SK-N-SH (cell line): ENCODE results near the gene DIAPH1. TPM values are rescaled to one million over a fixed set of nuclear protein-coding genes. Genes with fewer than 3 reads are reported as not detected.
A peak's percentile ranks its signal among the peaks of the same experiment; 100 is the strongest.

Source experiments
- CTCF ChIA-PET: fragments of 300-600, 350-600 bp; formaldehyde crosslinking; extraction: SDS; loops from one replicate; lab custom pipeline; 2021; lab: Yijun Ruan, JAX
- POLR2A ChIA-PET: fragments of 350-600 bp; sonication (Branson Sonifier 250); formaldehyde crosslinking; extraction: SDS; loops from one replicate; lab custom pipeline; 2020; ENCODE audit warnings: antibody characterized with exemption, inconsistent platforms; lab: Yijun Ruan, JAX
- DNase-seq: peaks from one replicate; pipeline ENCODE4 v3.0.0; 2012
- H2AFZ ChIP-seq: fragments of 200-600 bp; sonication (generic); 2 replicates; pipeline ENCODE4 v1.8.1; 2016; ENCODE audit warnings: antibody characterized with exemption, mild to moderate bottlenecking, low read depth
- H3F3A ChIP-seq: fragments of 200-600 bp; sonication (generic); replicated peaks from 2 replicates; pipeline ENCODE3; 2016; ENCODE audit warnings: antibody characterized with exemption, mild to moderate bottlenecking; ENCODE audit not compliant: insufficient read depth
- H3K27ac ChIP-seq, 2 experiments: fragments of 200-500 bp in 1 of 2; fragments of 200-600 bp in 1 of 2; sonication (Bioruptor generic) in 1 of 2; sonication (generic), shearing (Covaris generic) in 1 of 2; 2 replicates each; pipeline versions ENCODE4 v1.5.1 to v1.6.1; 2014 to 2016; ENCODE audit warnings: low read depth in 2 of 2, inconsistent platforms in 1 of 2, low read length in 1 of 2, mild to moderate bottlenecking in 1 of 2, mixed read lengths in 1 of 2
- H3K27me3 ChIP-seq: fragments of 200-600 bp; sonication (generic), shearing (Covaris generic); 2 replicates; pipeline ENCODE4 v1.6.1; 2016; ENCODE audit warnings: mixed run types; ENCODE audit not compliant: insufficient read depth
- H3K36me3 ChIP-seq, 2 experiments: fragments of 200-500 bp in 1 of 2; fragments of 200-600 bp in 1 of 2; sonication (Bioruptor generic) in 1 of 2; sonication (generic) in 1 of 2; replicated peaks in 1 of 2; 2 replicates each; pipeline versions ENCODE3 to v1.5.1; 2014 to 2016; ENCODE audit warnings: low read length in 1 of 2, mild to moderate bottlenecking in 1 of 2; ENCODE audit not compliant: insufficient read depth in 2 of 2, control insufficient read depth in 1 of 2
- H3K4me1 ChIP-seq, 2 experiments: fragments of 200-500 bp in 1 of 2; fragments of 200-600 bp in 1 of 2; sonication (Bioruptor generic) in 1 of 2; sonication (generic), shearing (Covaris generic) in 1 of 2; 2 replicates each; pipeline versions ENCODE4 v1.5.1 to v1.6.1; 2014 to 2016; ENCODE audit warnings: low read depth in 1 of 2, low read length in 1 of 2, mixed run types in 1 of 2; ENCODE audit not compliant: insufficient read depth in 2 of 2, control insufficient read depth in 1 of 2
- H3K4me2 ChIP-seq: fragments of 200-600 bp; sonication (generic), shearing (Covaris generic); 2 replicates; pipeline ENCODE4 v1.6.1; 2017; ENCODE audit warnings: mixed run types
- H3K4me3 ChIP-seq, 2 experiments: fragments of 200-500 bp in 1 of 2; fragments of 200-600 bp in 1 of 2; sonication (Bioruptor generic) in 1 of 2; sonication (generic), shearing (Covaris generic) in 1 of 2; 2 replicates each; pipeline versions ENCODE4 v1.5.1 to v1.8.1; 2014 to 2016; ENCODE audit warnings: low read depth in 2 of 2, inconsistent platforms in 1 of 2, low read length in 1 of 2, mild to moderate bottlenecking in 1 of 2, mixed read lengths in 1 of 2, moderate library complexity in 1 of 2
- H3K79me2 ChIP-seq: fragments of 200-600 bp; sonication (generic); 2 replicates; pipeline ENCODE4 v1.8.1; 2017; ENCODE audit warnings: mild to moderate bottlenecking; ENCODE audit not compliant: insufficient read depth
- H3K9ac ChIP-seq: fragments of 200-600 bp; sonication (generic); 2 replicates; pipeline ENCODE4 v1.6.1; 2017; ENCODE audit warnings: mixed run types
- H3K9me2 ChIP-seq: fragments of 200-600 bp; sonication (generic); 2 replicates; pipeline ENCODE4 v1.6.1; 2017; ENCODE audit warnings: mixed run types
- H3K9me3 ChIP-seq: fragments of 200-600 bp; sonication (generic); 2 replicates; pipeline ENCODE4 v1.6.1; 2017; ENCODE audit warnings: mixed run types, mild to moderate bottlenecking, moderate library complexity
- H4K20me1 ChIP-seq: fragments of 200-600 bp; sonication (generic); 2 replicates; pipeline ENCODE4 v1.6.1; 2017; ENCODE audit warnings: mild to moderate bottlenecking, mixed run types; ENCODE audit not compliant: insufficient read depth
- EZH2phosphoT487 ChIP-seq: fragments of 200-600 bp; sonication (generic); IDR thresholded peaks from 2 replicates; pipeline ENCODE4 v1.6.1; 2017; ENCODE audit warnings: low read depth, mixed run types, mild to moderate bottlenecking, antibody characterized with exemption, moderate library complexity, borderline replicate concordance
- FOSL2 ChIP-seq: IDR thresholded peaks from 2 replicates; pipeline ENCODE4 v1.4.0; 2012; ENCODE audit warnings: low read depth, mild to moderate bottlenecking, moderate library complexity, borderline replicate concordance
- JUND ChIP-seq: IDR thresholded peaks from 2 replicates; pipeline ENCODE4 v1.4.0; 2012
- MEF2A ChIP-seq: IDR thresholded peaks from 2 replicates; pipeline ENCODE4 v1.4.0; 2012; ENCODE audit warnings: low read depth, borderline replicate concordance
- NRF1 ChIP-seq: IDR thresholded peaks from 2 replicates; pipeline ENCODE4 v1.6.1; 2012; ENCODE audit warnings: low read depth, mild to moderate bottlenecking, low read length
- TEAD4 ChIP-seq: IDR thresholded peaks from 2 replicates; pipeline ENCODE4 v1.4.0; 2012; ENCODE audit warnings: mild to moderate bottlenecking, borderline replicate concordance; ENCODE audit not compliant: insufficient read depth
- YY1 ChIP-seq: IDR thresholded peaks from 2 replicates; pipeline ENCODE4 v1.4.0; 2012; ENCODE audit warnings: low read depth, mild to moderate bottlenecking
- WGBS: methylation state at CpG from one replicate; pipeline ENCODE4 v1.1.6; 2017; ENCODE audit warnings: low lambda C conversion rate; 5-methylcytosine and 5-hydroxymethylcytosine counted together
- polyA plus RNA-seq, 3 experiments: library from polyadenylated mRNA; depleted of rRNA; stranded (reverse); fragments of >200 nt; gene quantifications; 2 replicates each; pipeline ENCODE4 v1.2.3, GENCODE V29; 2012
- TF ChIP-seq, protein P1 (sequence below): IDR thresholded peaks from 2 replicates; pipeline ENCODE4; 2012
- TF ChIP-seq, protein P2 (sequence below): fragments of 150-350 bp; IDR thresholded peaks from 2 replicates; pipeline ENCODE4 v1.6.1; 2016; ENCODE audit warnings: mild to moderate bottlenecking, low read depth, low read length
- TF ChIP-seq, protein P3 (sequence below): IDR thresholded peaks from 2 replicates; pipeline ENCODE4 v1.4.0; 2012; ENCODE audit warnings: low read depth

The DIAPH1 gene
- polyA plus RNA-seq, 1 of the 3 experiments (the other 2 are of a cell fraction), result 30.4 TPM

DNA sequence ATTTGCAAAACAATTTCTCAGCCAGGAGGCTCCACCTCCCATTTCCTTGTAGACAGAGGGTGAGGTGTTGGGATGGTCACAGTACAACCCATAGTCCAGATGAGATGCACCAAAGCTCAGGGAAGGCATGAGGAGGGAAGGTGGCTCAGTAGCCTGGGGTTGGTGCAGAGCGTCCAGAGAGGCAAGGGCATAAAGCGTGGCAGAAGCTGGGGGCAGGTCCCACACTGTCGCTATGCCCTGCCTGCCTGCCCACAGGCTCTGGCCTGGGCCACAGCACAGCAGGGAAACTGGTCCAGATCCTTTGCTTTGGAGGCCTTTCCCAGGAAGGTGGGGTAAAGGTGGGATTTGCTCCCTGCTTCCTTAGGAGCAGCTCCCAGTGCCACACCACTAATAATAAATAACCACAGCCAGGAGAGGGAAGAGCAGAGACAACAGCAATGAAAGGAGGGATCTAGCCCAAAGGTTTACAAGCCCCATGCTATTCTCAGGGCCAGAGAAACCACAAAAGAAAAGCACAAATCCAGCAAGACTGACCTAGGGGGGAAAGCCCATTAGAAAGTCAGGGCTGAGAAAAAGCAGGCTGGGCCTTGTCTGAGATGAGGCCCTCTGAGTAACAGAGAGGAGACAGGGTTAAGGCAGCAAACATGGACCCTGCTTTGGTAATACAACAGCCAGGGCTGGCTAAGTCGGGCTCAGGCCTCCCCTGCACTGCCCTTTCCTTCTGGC is 102.7 kb downstream of the DIAPH1 start:
- peaks cover 46% of the 10 kb centered on the region for H3F3A ChIP-seq
- 94% methylated on average over 3 of the region's 4 CpGs for WGBS
- ChIA-PET CTCF (interaction anchor here (1.2 to 10.1 kb wide), 9 partner anchors 8 to 307 kb away, joined by 3 to 113 read pairs (median 13); partner anchors contain the start of genes PCDHGA7, PCDHGB7, PCDHGC3 and PCDHGC4), POLR2A (interaction anchor here (1.2 to 2.8 kb wide), 4 partner anchors 31 to 42 kb away, joined by 3 to 16 read pairs (median 10); partner anchors contain the start of genes PCDHGC3 and PCDHGC4)
- H3K9me2 ChIP-seq, result no peaks in the 10 kb centered on the region
- no peak for TF ChIP-seq EZH2phosphoT487
- no peak for TF ChIP-seq NRF1
- no peak for TF ChIP-seq TEAD4
- TF ChIP-seq, protein P1, sequence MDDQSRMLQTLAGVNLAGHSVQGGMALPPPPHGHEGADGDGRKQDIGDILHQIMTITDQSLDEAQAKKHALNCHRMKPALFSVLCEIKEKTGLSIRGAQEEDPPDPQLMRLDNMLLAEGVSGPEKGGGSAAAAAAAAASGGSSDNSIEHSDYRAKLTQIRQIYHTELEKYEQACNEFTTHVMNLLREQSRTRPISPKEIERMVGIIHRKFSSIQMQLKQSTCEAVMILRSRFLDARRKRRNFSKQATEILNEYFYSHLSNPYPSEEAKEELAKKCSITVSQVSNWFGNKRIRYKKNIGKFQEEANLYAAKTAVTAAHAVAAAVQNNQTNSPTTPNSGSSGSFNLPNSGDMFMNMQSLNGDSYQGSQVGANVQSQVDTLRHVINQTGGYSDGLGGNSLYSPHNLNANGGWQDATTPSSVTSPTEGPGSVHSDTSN, result no peak
- no peak for TF ChIP-seq FOSL2
- TF ChIP-seq MEF2A, result no peak
- H3K4me3 ChIP-seq, result no peak overlapping the region
- H3K79me2 ChIP-seq, result peaks cover 11% of the 10 kb centered on the region; the same call in 1 of the 2 replicates
- no peaks in the 10 kb centered on the region for H4K20me1 ChIP-seq
- DNase-seq, result no peak
- H3K36me3 ChIP-seq, result peaks cover 31 to 40% of the 10 kb centered on the region in 2 experiments
- peaks cover 71% of the 10 kb centered on the region in 2 experiments for H3K4me1 ChIP-seq
- no peaks in the 10 kb centered on the region for H3K9me3 ChIP-seq
- no peak overlapping the region for H3K4me2 ChIP-seq
- H3K27ac ChIP-seq, result peak overlapping the region; percentile 99 to 100; a peak in 3 of 4 replicates
- no peak overlapping the region for H2AFZ ChIP-seq
- H3K27me3 ChIP-seq, result no peaks in the 10 kb centered on the region
- no peak overlapping the region; the same call in 1 of the 2 replicates for H3K9ac ChIP-seq

DNA sequence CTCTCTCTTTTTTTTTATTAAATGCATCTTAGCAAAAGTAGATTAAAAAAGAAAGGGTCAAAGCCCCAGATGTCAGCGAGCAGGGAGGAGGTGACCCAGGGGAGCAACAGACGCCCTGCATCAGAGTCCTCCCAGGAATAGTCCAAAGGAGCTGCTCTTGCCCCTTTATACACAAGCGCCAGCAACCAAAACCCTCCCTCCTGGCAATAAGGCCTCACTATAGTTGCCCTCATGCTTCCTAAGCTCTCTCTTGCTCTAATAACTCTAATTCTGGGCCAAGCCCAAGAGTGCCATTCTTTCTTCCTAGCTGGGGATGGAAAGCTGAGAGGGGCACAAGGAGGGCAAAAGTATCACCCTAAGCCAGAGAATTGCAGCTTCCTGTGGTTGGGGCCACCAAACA is 103.7 kb downstream of the DIAPH1 start:
- peak overlapping the region; percentile 81; the same call in 1 of the 2 replicates for H3K4me2 ChIP-seq
- H3K4me1 ChIP-seq, result peaks cover 65 to 71% of the 10 kb centered on the region in 2 experiments
- ChIA-PET CTCF (interaction anchor here (0.6 to 10.1 kb wide), 13 partner anchors 9 to 306 kb away, joined by 3 to 113 read pairs (median 4); partner anchors contain the start of genes PCDHGA7, PCDHGB7, PCDHGC3 and PCDHGC4), POLR2A (interaction anchor here (1.2 to 2.8 kb wide), 6 partner anchors 8 to 43 kb away, joined by 3 to 16 read pairs (median 6); partner anchors contain the start of genes PCDHGC3 and PCDHGC4)
- no peaks in the 10 kb centered on the region for H3K9me2 ChIP-seq
- no peaks in the 10 kb centered on the region for H3K27me3 ChIP-seq
- peaks cover 42% of the 10 kb centered on the region for H3F3A ChIP-seq
- peak overlapping the region; percentile 99 to 100 for H3K27ac ChIP-seq
- TF ChIP-seq, protein P2, sequence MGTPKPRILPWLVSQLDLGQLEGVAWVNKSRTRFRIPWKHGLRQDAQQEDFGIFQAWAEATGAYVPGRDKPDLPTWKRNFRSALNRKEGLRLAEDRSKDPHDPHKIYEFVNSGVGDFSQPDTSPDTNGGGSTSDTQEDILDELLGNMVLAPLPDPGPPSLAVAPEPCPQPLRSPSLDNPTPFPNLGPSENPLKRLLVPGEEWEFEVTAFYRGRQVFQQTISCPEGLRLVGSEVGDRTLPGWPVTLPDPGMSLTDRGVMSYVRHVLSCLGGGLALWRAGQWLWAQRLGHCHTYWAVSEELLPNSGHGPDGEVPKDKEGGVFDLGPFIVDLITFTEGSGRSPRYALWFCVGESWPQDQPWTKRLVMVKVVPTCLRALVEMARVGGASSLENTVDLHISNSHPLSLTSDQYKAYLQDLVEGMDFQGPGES, result no peak
- TF ChIP-seq, protein P3, sequence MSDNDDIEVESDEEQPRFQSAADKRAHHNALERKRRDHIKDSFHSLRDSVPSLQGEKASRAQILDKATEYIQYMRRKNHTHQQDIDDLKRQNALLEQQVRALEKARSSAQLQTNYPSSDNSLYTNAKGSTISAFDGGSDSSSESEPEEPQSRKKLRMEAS, result no peak
- TF ChIP-seq YY1 (no peak), JUND (no peak)
- DNase-seq, result no peak
- no peak overlapping the region for H3K4me3 ChIP-seq
- no peak overlapping the region for H2AFZ ChIP-seq
- 92% methylated on average over 3 of the region's 3 CpGs for WGBS
- H3K9me3 ChIP-seq, result no peaks in the 10 kb centered on the region
- H3K79me2 ChIP-seq, result peaks cover 11% of the 10 kb centered on the region; the same call in 1 of the 2 replicates
- peak overlapping the region; percentile 80; the same call in 1 of the 2 replicates for H3K9ac ChIP-seq
- no peaks in the 10 kb centered on the region for H4K20me1 ChIP-seq
- peaks cover 39 to 46% of the 10 kb centered on the region in 2 experiments for H3K36me3 ChIP-seq
